ENCODE data around the gene CTNND2.

The CTNND2 gene

DNA sequence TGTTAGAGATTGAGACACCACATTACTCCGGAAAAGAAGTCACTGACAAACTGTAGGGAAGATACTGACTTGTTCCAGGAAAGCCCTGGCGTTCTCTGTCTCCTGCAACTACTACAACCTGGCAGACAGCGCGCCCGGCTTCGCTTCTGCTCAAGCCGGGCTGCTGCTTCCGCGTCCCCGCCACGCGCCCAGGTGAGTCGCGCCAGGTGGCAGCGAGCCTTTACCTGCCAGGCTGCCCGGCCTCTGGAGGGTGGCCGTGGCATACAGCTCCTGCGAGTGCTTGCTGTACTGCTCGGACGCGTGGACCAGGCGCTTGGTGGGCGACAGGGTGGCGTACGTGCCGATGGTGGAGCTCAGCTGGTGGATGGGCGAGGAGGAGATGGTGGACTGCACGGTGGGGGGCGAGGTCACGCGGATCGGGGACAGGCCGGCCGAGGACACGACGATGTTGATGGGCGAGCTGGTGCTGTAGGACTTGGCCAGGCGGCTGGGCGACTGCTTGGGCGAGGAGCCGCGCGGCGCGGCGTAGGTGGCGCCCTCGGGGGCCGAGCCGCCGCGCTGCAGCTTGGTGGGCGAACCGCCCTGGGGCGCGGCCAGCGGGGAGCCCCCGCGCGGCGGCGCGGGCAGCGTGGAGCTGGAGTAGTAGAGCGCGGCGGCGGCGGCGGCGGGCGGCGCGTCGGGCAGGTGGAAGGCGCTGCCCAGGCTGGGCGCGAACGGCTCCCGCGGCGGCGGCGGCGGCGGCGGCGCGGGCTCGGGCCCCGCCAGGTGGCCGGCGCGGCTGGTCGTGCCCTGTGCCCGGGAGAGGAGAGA, 519.6 kb downstream of the CTNND2 start:
- Histone ChIP-seq H3K9me3 (ENCODE audit: control insufficient read depth, low read length) (no peaks in the 10 kb centered on the region), H3K9ac (ENCODE audit: low read length) (no peak overlapping the region), H4K8ac (ENCODE audit: low read length) (no peak overlapping the region), H3K4me3 (ENCODE audit: insufficient read depth in 1 of 2, low read depth in 1 of 2, low read length in 2 of 2) (peak overlapping the region in 1 of 2 experiments; percentile 69), H3K79me1 (replicated peaks; ENCODE audit: low read length, poor library complexity, severe bottlenecking) (no peaks in the 10 kb centered on the region), H3K14ac (ENCODE audit: low read length in 2 of 2) (peak overlapping the region in 1 of 2 experiments; percentile 51), H3K4me2 (ENCODE audit: low read length, poor library complexity, severe bottlenecking) (peak overlapping the region; percentile 27), H2BK12ac (ENCODE audit: low read length in 2 of 2) (no peak overlapping the region), H2AK5ac (ENCODE audit: low read length, severe bottlenecking) (no peak overlapping the region), H3K18ac (ENCODE audit: low read depth in 1 of 2, low read length in 2 of 2) (no peak overlapping the region), H3K27me3 (ENCODE audit: control insufficient read depth in 1 of 2, insufficient read depth in 1 of 2, low read length in 2 of 2) (peaks cover 37 to 45% of the 10 kb centered on the region in 2 experiments), H2BK15ac (ENCODE audit: low read depth, poor library complexity, severe bottlenecking) (peak overlapping the region; percentile 28), H2BK120ac (ENCODE audit: low read depth, low read length) (no peak overlapping the region), H2BK5ac (ENCODE audit: low read depth, low read length, poor library complexity, severe bottlenecking) (no peak overlapping the region), H2AFZ (ENCODE audit: low read depth, low read length) (no peak overlapping the region), H3K4me1 (ENCODE audit: control insufficient read depth, insufficient read depth, low read depth, low read length) (peaks cover 8% of the 10 kb centered on the region), H3K23ac (ENCODE audit: low read length in 2 of 2) (peak overlapping the region in 1 of 2 experiments; percentile 96), H4K91ac (ENCODE audit: low read length) (no peak overlapping the region), H3K36me3 (ENCODE audit: control insufficient read depth in 1 of 2, insufficient read depth in 2 of 2, low read depth in 1 of 2, low read length in 2 of 2) (no peaks in the 10 kb centered on the region), H3K27ac (ENCODE audit: low read length, poor library complexity, severe bottlenecking) (no peak overlapping the region), H3K4ac (ENCODE audit: low read depth in 1 of 2, low read length in 2 of 2) (no peak overlapping the region)
- WGBS: 5% methylated on average over 40 of the region's 96 CpGs
- no peak for DNase-seq

DNA sequence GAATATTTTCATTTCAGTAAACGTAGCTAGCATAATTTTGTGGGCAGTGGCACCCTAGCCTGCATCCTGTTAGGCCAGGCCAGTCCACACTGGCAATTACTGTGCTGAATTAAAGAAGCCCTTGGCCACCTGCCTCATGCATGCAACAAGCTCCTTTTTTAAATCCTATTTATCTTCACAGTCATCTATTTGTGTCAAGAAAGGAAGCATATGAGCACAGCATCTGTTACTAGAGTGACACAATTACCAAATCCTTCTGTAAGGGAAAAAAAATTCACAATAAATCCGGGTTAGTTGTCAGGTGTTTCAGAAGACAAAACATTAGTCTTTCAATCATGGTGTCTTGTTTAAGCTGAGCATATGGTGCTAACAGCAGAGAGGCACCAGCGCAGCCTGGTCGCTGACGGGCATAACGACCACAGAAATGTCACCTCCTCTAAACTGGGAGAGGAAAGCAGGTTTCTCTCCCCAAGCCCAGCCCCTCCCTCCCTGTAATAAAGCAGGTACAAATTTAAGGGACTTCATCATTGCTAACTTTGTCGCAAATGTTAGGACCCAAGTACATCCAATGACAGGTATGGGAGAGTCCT, 520.6 kb downstream of the CTNND2 start:
- Histone ChIP-seq H3K9me3 (ENCODE audit: control insufficient read depth, low read length) (no peaks in the 10 kb centered on the region), H2BK5ac (ENCODE audit: low read depth, low read length, poor library complexity, severe bottlenecking) (no peak overlapping the region), H3K14ac (ENCODE audit: low read length in 2 of 2) (no peak overlapping the region), H3K27me3 (ENCODE audit: control insufficient read depth in 1 of 2, insufficient read depth in 1 of 2, low read length in 2 of 2) (peaks cover 37 to 45% of the 10 kb centered on the region in 2 experiments), H2AK5ac (ENCODE audit: low read length, severe bottlenecking) (no peak overlapping the region), H3K36me3 (ENCODE audit: control insufficient read depth in 1 of 2, insufficient read depth in 2 of 2, low read depth in 1 of 2, low read length in 2 of 2) (no peaks in the 10 kb centered on the region), H3K4me2 (ENCODE audit: low read length, poor library complexity, severe bottlenecking) (no peak overlapping the region), H3K18ac (ENCODE audit: low read depth in 1 of 2, low read length in 2 of 2) (no peak overlapping the region), H4K91ac (ENCODE audit: low read length) (no peak overlapping the region), H2BK120ac (ENCODE audit: low read depth, low read length) (no peak overlapping the region), H3K79me1 (replicated peaks; ENCODE audit: low read length, poor library complexity, severe bottlenecking) (no peaks in the 10 kb centered on the region), H2BK12ac (ENCODE audit: low read length in 2 of 2) (no peak overlapping the region), H3K23ac (ENCODE audit: low read length in 2 of 2) (no peak overlapping the region), H4K8ac (ENCODE audit: low read length) (no peak overlapping the region), H3K27ac (ENCODE audit: low read length, poor library complexity, severe bottlenecking) (no peak overlapping the region), H3K4me3 (ENCODE audit: insufficient read depth in 1 of 2, low read depth in 1 of 2, low read length in 2 of 2) (no peak overlapping the region), H3K4ac (ENCODE audit: low read depth in 1 of 2, low read length in 2 of 2) (no peak overlapping the region), H3K9ac (ENCODE audit: low read length) (no peak overlapping the region), H2BK15ac (ENCODE audit: low read depth, poor library complexity, severe bottlenecking) (no peak overlapping the region), H2AFZ (ENCODE audit: low read depth, low read length) (no peak overlapping the region), H3K4me1 (ENCODE audit: control insufficient read depth, insufficient read depth, low read depth, low read length) (peaks cover 8% of the 10 kb centered on the region)
- no peak for DNase-seq
- 56% methylated on average over 6 of the region's 7 CpGs for WGBS

DNA sequence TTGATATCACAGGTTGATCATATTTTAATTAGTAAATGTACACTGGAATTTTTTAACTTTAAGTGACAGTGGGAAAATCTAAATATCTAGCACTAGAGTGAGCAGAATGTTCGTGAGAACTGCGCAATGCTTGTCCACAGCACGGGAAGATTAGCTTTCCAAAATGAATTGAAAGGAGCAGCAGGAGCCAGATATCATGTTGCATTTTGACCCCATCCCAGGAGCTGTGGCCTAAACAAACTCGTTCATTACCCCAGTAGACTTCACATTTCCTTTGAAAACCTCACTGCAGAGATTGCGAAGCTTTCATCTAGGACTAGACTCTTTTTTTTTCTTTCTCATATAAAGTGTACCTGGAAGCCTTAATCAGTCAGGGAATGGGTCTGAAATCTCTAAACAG, 525.8 kb downstream of the CTNND2 start:
- no peaks in the 10 kb centered on the region for H3K4me1 ChIP-seq (ENCODE audit: control insufficient read depth, insufficient read depth, low read depth, low read length)
- no peak overlapping the region for H3K4me2 ChIP-seq (ENCODE audit: low read length, poor library complexity, severe bottlenecking)
- H3K4ac ChIP-seq (ENCODE audit: low read depth in 1 of 2, low read length in 2 of 2): no peak overlapping the region
- no peak overlapping the region for H2BK5ac ChIP-seq (ENCODE audit: low read depth, low read length, poor library complexity, severe bottlenecking)
- no peak overlapping the region for H2AFZ ChIP-seq (ENCODE audit: low read depth, low read length)
- H3K36me3 ChIP-seq (ENCODE audit: control insufficient read depth in 1 of 2, insufficient read depth in 2 of 2, low read depth in 1 of 2, low read length in 2 of 2): no peaks in the 10 kb centered on the region
- H2BK15ac ChIP-seq (ENCODE audit: low read depth, poor library complexity, severe bottlenecking): no peak overlapping the region
- no peak overlapping the region for H2AK5ac ChIP-seq (ENCODE audit: low read length, severe bottlenecking)
- H3K14ac ChIP-seq (ENCODE audit: low read length in 2 of 2): no peak overlapping the region
- no peaks in the 10 kb centered on the region for H3K79me1 ChIP-seq (replicated peaks; ENCODE audit: low read length, poor library complexity, severe bottlenecking)
- H3K9me3 ChIP-seq (ENCODE audit: control insufficient read depth, low read length): no peaks in the 10 kb centered on the region
- H4K8ac ChIP-seq (ENCODE audit: low read length): no peak overlapping the region
- H3K18ac ChIP-seq (ENCODE audit: low read depth in 1 of 2, low read length in 2 of 2): no peak overlapping the region
- no peak overlapping the region for H4K91ac ChIP-seq (ENCODE audit: low read length)
- 76% methylated on average over 4 of the region's 5 CpGs for WGBS
- H3K27ac ChIP-seq (ENCODE audit: low read length, poor library complexity, severe bottlenecking): no peak overlapping the region
- H2BK12ac ChIP-seq (ENCODE audit: low read length in 2 of 2): no peak overlapping the region
- DNase-seq: no peak
- H3K4me3 ChIP-seq (ENCODE audit: insufficient read depth in 1 of 2, low read depth in 1 of 2, low read length in 2 of 2): no peak overlapping the region
- H3K9ac ChIP-seq (ENCODE audit: low read length): no peak overlapping the region
- H3K23ac ChIP-seq (ENCODE audit: low read length in 2 of 2): no peak overlapping the region
- peaks cover 8 to 9% of the 10 kb centered on the region in 2 experiments for H3K27me3 ChIP-seq (ENCODE audit: control insufficient read depth in 1 of 2, insufficient read depth in 1 of 2, low read length in 2 of 2)
- H2BK120ac ChIP-seq (ENCODE audit: low read depth, low read length): no peak overlapping the region

DNA sequence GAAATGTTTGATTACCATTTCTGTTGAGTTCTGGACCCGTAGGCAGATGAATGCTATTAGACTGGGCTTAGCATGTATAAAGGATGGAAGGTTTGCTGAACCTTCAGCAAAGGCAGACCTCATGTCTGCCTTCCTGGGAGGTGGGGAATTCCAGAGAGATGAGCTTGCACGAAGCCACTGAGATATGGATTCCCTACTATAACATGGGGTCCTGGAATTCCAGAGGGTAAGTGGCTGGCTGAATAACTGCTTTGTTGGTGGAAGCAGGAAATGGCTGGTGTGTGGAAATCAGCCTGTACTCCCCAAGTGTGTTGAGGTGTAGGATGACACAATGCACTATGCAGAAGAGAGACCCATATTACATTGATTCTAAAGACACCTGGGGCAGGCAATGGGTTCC, 526.4 kb downstream of the CTNND2 start:
- H3K9ac ChIP-seq (ENCODE audit: low read length): no peak overlapping the region
- no peaks in the 10 kb centered on the region for H3K4me1 ChIP-seq (ENCODE audit: control insufficient read depth, insufficient read depth, low read depth, low read length)
- no peak overlapping the region for H2BK5ac ChIP-seq (ENCODE audit: low read depth, low read length, poor library complexity, severe bottlenecking)
- H3K23ac ChIP-seq (ENCODE audit: low read length in 2 of 2): no peak overlapping the region
- H3K4ac ChIP-seq (ENCODE audit: low read depth in 1 of 2, low read length in 2 of 2): no peak overlapping the region
- H2BK120ac ChIP-seq (ENCODE audit: low read depth, low read length): no peak overlapping the region
- no peak overlapping the region for H2BK15ac ChIP-seq (ENCODE audit: low read depth, poor library complexity, severe bottlenecking)
- H3K27me3 ChIP-seq (ENCODE audit: control insufficient read depth in 1 of 2, insufficient read depth in 1 of 2, low read length in 2 of 2): peaks cover 3 to 4% of the 10 kb centered on the region in 2 experiments
- no peak overlapping the region for H3K27ac ChIP-seq (ENCODE audit: low read length, poor library complexity, severe bottlenecking)
- no peak overlapping the region for H4K8ac ChIP-seq (ENCODE audit: low read length)
- no peak overlapping the region for H2AFZ ChIP-seq (ENCODE audit: low read depth, low read length)
- H3K18ac ChIP-seq (ENCODE audit: low read depth in 1 of 2, low read length in 2 of 2): no peak overlapping the region
- no peak overlapping the region for H4K91ac ChIP-seq (ENCODE audit: low read length)
- no peaks in the 10 kb centered on the region for H3K36me3 ChIP-seq (ENCODE audit: control insufficient read depth in 1 of 2, insufficient read depth in 2 of 2, low read depth in 1 of 2, low read length in 2 of 2)
- no peaks in the 10 kb centered on the region for H3K9me3 ChIP-seq (ENCODE audit: control insufficient read depth, low read length)
- no peaks in the 10 kb centered on the region for H3K79me1 ChIP-seq (replicated peaks; ENCODE audit: low read length, poor library complexity, severe bottlenecking)
- WGBS: 66% methylated on average over 2 of the region's 2 CpGs
- no peak overlapping the region for H3K4me2 ChIP-seq (ENCODE audit: low read length, poor library complexity, severe bottlenecking)
- H2BK12ac ChIP-seq (ENCODE audit: low read length in 2 of 2): no peak overlapping the region
- no peak overlapping the region for H3K4me3 ChIP-seq (ENCODE audit: insufficient read depth in 1 of 2, low read depth in 1 of 2, low read length in 2 of 2)
- H3K14ac ChIP-seq (ENCODE audit: low read length in 2 of 2): no peak overlapping the region
- H2AK5ac ChIP-seq (ENCODE audit: low read length, severe bottlenecking): no peak overlapping the region
- DNase-seq: no peak
